ENCODE results near the gene TMEM200B. TPM values are rescaled to one million over a fixed set of nuclear protein-coding genes. Genes with fewer than 3 reads are reported as not detected.

TMEM200B gene
- total and polyA plus RNA-seq, 2 experiments from 2014 or later: 4.9 to 8.7 TPM

- H3K4me1 ChIP-seq (ENCODE audit: insufficient read depth): no peaks in the 10 kb centered on the region
- H3K4me1 Mint-ChIP-seq: peaks cover 3% of the 10 kb centered on the region
- no peaks in the 10 kb centered on the region for H4K20me1 ChIP-seq (replicated peaks; ENCODE audit: insufficient read depth)
- H3K27ac Mint-ChIP-seq: no peak overlapping the region
- H3K4me2 ChIP-seq: no peak overlapping the region
- H3K4me3 Mint-ChIP-seq: no peak overlapping the region
- no peaks in the 10 kb centered on the region; the same call in 1 of the 2 replicates for H3F3A ChIP-seq (replicated peaks; ENCODE audit: low read depth)
- no peak overlapping the region for H3K27ac ChIP-seq (ENCODE audit: low read depth)
- H3K27me3 Mint-ChIP-seq (ENCODE audit: insufficient read depth, low read depth, poor library complexity): peaks cover 7% of the 10 kb centered on the region
- H3K36me3 ChIP-seq (ENCODE audit: insufficient read depth): no peaks in the 10 kb centered on the region
- H2AFZ ChIP-seq: no peak overlapping the region
- H3K9me2 ChIP-seq (ENCODE audit: insufficient read depth): no peaks in the 10 kb centered on the region
- H3K36me3 Mint-ChIP-seq (ENCODE audit: low read depth): peaks cover 14% of the 10 kb centered on the region
- H3K4me3 ChIP-seq: no peak overlapping the region
- DNase-seq (ENCODE audit: low spot score): no peak
- TF ChIP-seq NANOG (IDR thresholded peaks at IDR 0.05; ENCODE audit: borderline replicate concordance) (no peak), REST (IDR thresholded peaks at IDR 0.05; ENCODE audit: unreplicated experiment) (no peak)
- ATAC-seq: no peak
- H3K79me2 ChIP-seq (replicated peaks; ENCODE audit: insufficient read depth): no peaks in the 10 kb centered on the region; the same call in 1 of the 2 replicates
- H3K27me3 ChIP-seq (ENCODE audit: insufficient read depth): no peaks in the 10 kb centered on the region
- no peaks in the 10 kb centered on the region for H3K9me3 Mint-ChIP-seq
These were observed 32.6 kb downstream of the TMEM200B start for GRCh38 chr1:29090937-29091618.

GRCh38 chr1:29084196-29084521 is 39.5 kb downstream of the TMEM200B start:
- Histone ChIP-seq H3K4me2 (no peak overlapping the region), H3K27me3 (ENCODE audit: insufficient read depth) (no peaks in the 10 kb centered on the region), H3K36me3 (ENCODE audit: insufficient read depth) (no peaks in the 10 kb centered on the region), H3K27ac (ENCODE audit: low read depth) (no peak overlapping the region), H4K20me1 (replicated peaks; ENCODE audit: insufficient read depth) (no peaks in the 10 kb centered on the region; the same call in 1 of the 2 replicates), H2AFZ (no peak overlapping the region), H3K4me1 (ENCODE audit: insufficient read depth) (no peaks in the 10 kb centered on the region), H3K79me2 (replicated peaks; ENCODE audit: insufficient read depth) (no peaks in the 10 kb centered on the region), H3K9me2 (ENCODE audit: insufficient read depth) (no peaks in the 10 kb centered on the region), H3K4me3 (no peak overlapping the region), H3F3A (replicated peaks; ENCODE audit: low read depth) (no peaks in the 10 kb centered on the region)
- H3K36me3 Mint-ChIP-seq (ENCODE audit: low read depth): no peaks in the 10 kb centered on the region
- no peaks in the 10 kb centered on the region for H3K9me3 Mint-ChIP-seq
- no peak for ATAC-seq
- H3K27me3 Mint-ChIP-seq (ENCODE audit: insufficient read depth, low read depth, poor library complexity): peaks cover 6% of the 10 kb centered on the region
- no peak overlapping the region for H3K4me3 Mint-ChIP-seq
- no peak overlapping the region for H3K27ac Mint-ChIP-seq
- H3K4me1 Mint-ChIP-seq: peaks cover 14% of the 10 kb centered on the region
- no peak for DNase-seq (ENCODE audit: low spot score)
- TF ChIP-seq ETS1 (IDR thresholded peaks at IDR 0.05): no peak
- TF ChIP-seq CTCF (conservative IDR thresholded peaks at IDR 0.05; ENCODE audit: low read depth in 2 of 2): no peak
- no peak for TF ChIP-seq ZNF331 (CRISPR knock-in tag; IDR thresholded peaks at IDR 0.05; ENCODE audit: low read depth)
- TF ChIP-seq NANOG (IDR thresholded peaks at IDR 0.05; ENCODE audit: borderline replicate concordance): no peak
- TF ChIP-seq ZNF114 (CRISPR knock-in tag; IDR thresholded peaks at IDR 0.05): no peak
- TF ChIP-seq CREB1 (CRISPR knock-in tag; IDR thresholded peaks at IDR 0.05; ENCODE audit: low read depth): no peak
- TF ChIP-seq REST (IDR thresholded peaks at IDR 0.05; ENCODE audit: unreplicated experiment): no peak
- no peak for TF ChIP-seq EZH2phosphoT487 (IDR thresholded peaks at IDR 0.05; ENCODE audit: unreplicated experiment)
- no peak for TF ChIP-seq JUNB (IDR thresholded peaks at IDR 0.05; ENCODE audit: unreplicated experiment)
- TF ChIP-seq EZH2 (IDR thresholded peaks at IDR 0.05; ENCODE audit: low read depth, unreplicated experiment): no peak

Data from GM23338 (cell line).